Right atrium auricular region (tissue), 2 donors: ENCODE data around the gene DKK3. TPM values are rescaled to one million over a fixed set of nuclear protein-coding genes. Genes with fewer than 3 reads are reported as not detected.

Experiments used
- DNase-seq: peaks from one replicate; pipeline ENCODE4 v3.0.0-alpha.2; 2019; ENCODE audit warnings: low spot score
- H3K27ac ChIP-seq, 2 donors: fragments of 200-600 bp; sonication (generic); 1 replicate in 1 of 2; 2 replicates in 1 of 2; pipeline ENCODE4 v1.5.1; 2016 to 2019
- H3K27me3 ChIP-seq, 2 donors: fragments of 200-600 bp; sonication (generic); one replicate each; pipeline versions ENCODE4 v1.5.1 to v1.6.0; 2017 to 2019
- H3K36me3 ChIP-seq: fragments of 200-600 bp; sonication (generic); one replicate; pipeline ENCODE4 v1.5.1; 2016
- H3K4me1 ChIP-seq, 2 donors: fragments of 200-600 bp; sonication (generic); one replicate each; pipeline versions ENCODE4 v1.5.1 to v1.6.0; 2017 to 2019
- H3K4me3 ChIP-seq, 2 donors: fragments of 200-600 bp; sonication (generic); 1 replicate in 1 of 2; 2 replicates in 1 of 2; pipeline ENCODE4 v1.5.1; 2017 to 2019; ENCODE audit warnings: mild to moderate bottlenecking in 1 of 2, moderate library complexity in 1 of 2
- H3K9me3 ChIP-seq, 2 donors: fragments of 200-600 bp; sonication (generic); one replicate each; pipeline ENCODE4 v1.5.1; 2019
- CTCF ChIP-seq, 2 donors: fragments of 200-600 bp; sonication (generic); IDR thresholded peaks; one replicate each; pipeline ENCODE4 v1.5.1; 2019; ENCODE audit warnings: antibody characterized with exemption in 2 of 2
- total RNA-seq, 2 donors: library from RNA; depleted of rRNA; stranded (reverse); fragments of >200 nt; gene quantifications; one replicate each; pipeline ENCODE4 v1.1.0, GENCODE V29; 2016

The DKK3 gene
- total RNA-seq, 2 donors from 2014 or later: 2,934 to 5,316 TPM

DNA sequence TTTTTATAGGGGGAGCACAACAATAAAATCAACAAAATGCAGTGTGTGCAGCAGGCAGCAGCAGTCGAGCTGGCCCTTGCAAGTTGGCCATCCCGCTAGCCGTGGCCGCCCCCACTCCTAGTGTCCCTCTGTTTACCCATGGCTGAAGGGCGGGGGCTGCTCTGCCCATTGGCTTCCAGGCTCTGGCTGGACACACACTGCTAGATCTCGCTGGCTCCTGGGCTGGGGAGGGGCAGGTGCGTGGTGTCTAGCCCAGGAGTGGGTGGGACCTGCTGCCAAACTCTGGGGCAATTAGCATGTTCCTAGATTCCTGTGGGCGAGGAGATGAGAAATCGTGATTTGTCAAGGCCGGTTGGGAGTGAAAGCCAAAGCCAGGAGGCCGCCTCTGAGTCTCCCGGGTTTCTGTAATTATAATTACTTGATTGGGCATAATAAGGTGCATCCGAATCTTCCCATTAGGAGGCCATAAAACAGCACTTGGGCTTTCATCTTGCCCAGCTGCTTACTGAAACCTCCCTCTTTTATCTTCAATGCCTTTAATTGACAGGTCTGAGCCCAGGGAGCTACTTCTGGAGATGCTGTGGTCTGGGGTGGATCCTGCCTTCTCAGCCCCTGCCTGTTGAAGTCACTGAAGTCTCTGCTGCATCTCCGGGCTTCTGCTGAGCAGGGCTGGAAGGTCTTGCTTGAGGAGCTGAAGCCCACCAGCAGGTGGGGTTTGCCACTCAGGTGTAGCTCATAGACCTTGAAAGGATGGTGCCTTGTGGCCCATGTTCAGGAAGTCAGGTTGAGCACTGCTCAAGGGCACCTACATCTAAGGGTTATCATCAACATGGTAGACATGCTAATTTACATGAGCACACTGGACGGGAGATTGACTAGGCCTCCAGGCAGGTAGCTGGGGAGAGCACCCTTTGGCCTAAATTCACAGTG, 44.5 kb upstream of the DKK3 start:
- DNase-seq: peak; percentile 54
- Histone ChIP-seq H3K36me3 (no peaks in the 10 kb centered on the region), H3K27me3 (no peaks in the 10 kb centered on the region), H3K27ac (peak overlapping the region in 1 of 2 donors; percentile 26), H3K4me3 (no peak overlapping the region), H3K4me1 (peaks cover 0 to 22% of the 10 kb centered on the region in 2 donors), H3K9me3 (no peaks in the 10 kb centered on the region)
- TF ChIP-seq CTCF (IDR thresholded peaks at IDR 0.05): no peak

GRCh38 chr11:12051287-12051662, 42.8 kb upstream of the DKK3 start:
- no peaks in the 10 kb centered on the region for H3K27me3 ChIP-seq
- no peak for TF ChIP-seq CTCF (IDR thresholded peaks at IDR 0.05)
- H3K4me1 ChIP-seq: peaks cover 0 to 31% of the 10 kb centered on the region in 2 donors
- peak overlapping the region in 1 of 2 donors; percentile 54 for H3K27ac ChIP-seq
- DNase-seq: peak; percentile 23
- H3K4me3 ChIP-seq: no peak overlapping the region
- no peaks in the 10 kb centered on the region for H3K36me3 ChIP-seq
- no peaks in the 10 kb centered on the region for H3K9me3 ChIP-seq

- Histone ChIP-seq H3K4me3 (no peak overlapping the region), H3K27ac (peak overlapping the region in 1 of 2 donors; percentile 54), H3K27me3 (no peaks in the 10 kb centered on the region), H3K9me3 (no peaks in the 10 kb centered on the region), H3K36me3 (no peaks in the 10 kb centered on the region), H3K4me1 (peaks cover 0 to 31% of the 10 kb centered on the region in 2 donors)
- DNase-seq: peak; percentile 58
- no peak for TF ChIP-seq CTCF (IDR thresholded peaks at IDR 0.05)
Observed at GRCh38 chr11:12050470-12051286, 42.3 kb upstream of the DKK3 start.

DNA sequence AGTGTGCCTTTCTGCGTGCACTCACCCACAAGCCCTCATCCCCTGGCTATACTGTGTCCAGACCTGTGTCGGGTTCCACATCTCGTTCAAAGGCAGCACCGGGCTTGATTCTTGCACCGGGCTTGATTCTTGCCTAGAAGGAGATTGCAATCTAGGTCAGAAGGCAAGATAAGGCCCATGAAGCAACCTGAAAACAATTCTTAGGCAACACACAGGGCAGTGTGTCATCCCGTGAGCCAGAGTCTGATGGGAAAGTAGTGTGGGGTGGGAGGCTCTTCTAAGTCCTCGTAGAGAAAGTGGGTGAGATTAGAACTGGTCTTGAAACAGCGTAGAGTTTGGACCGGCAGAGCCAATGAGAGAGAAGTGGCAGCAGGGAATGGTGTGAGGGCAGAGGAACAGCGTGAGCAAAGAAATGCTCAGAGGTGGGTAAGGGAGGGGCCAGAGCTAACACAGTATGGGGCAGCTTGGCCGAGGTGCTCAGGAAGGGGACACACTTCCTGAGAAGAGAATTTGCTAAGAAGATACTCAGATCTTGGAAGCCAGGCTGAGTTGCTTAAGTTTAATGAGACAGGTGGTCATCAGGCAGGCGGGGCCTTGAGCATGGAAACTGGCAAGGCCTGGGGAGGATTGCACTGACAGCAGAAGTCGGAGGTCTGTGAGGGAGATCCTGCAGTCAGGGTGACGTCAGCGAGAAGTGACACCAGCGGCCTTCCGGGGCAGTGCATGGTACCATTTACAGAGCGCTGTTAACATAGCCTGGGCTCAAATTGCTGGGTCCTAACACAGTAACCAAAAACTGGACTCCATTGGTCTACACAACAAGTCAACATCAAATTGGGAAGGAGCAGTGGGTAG, 40.7 kb upstream of the DKK3 start:
- DNase-seq: no peak
- TF ChIP-seq CTCF (IDR thresholded peaks at IDR 0.05): no peak
- Histone ChIP-seq H3K4me1 (peaks cover 0 to 35% of the 10 kb centered on the region in 2 donors), H3K27me3 (no peaks in the 10 kb centered on the region), H3K4me3 (no peak overlapping the region), H3K27ac (no peak overlapping the region), H3K9me3 (no peaks in the 10 kb centered on the region), H3K36me3 (no peaks in the 10 kb centered on the region)

DNA sequence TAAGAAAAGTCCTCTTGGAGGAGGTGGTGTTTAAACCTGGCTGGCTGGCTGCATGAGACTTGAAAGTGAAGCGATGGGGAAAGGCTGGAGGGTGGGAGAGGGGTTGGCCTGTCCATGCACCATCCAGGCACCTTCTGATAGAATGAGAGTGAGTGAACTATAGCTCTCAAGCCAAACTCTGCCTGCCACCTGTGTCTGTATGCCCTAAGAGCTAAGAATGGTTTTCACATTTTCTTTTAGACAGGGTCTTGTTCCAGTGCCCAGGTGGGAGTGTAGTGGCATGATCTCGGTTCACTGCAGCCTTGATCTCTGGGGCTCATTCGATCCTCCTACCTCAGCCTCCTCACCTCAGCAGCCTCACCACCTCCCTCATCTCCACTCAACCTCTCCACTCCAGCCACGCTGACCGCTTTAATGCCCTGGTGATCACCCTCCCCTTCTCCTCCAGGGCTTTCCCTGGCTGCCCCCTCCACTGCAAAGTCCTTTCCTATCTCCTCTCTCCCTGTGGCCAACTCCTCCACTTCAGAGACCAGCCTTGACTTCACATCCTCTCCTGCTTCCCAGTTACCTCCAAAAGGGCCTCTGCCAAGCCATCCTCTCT, 38.3 kb upstream of the DKK3 start:
- DNase-seq: no peak
- H3K27me3 ChIP-seq: no peaks in the 10 kb centered on the region
- H3K36me3 ChIP-seq: no peaks in the 10 kb centered on the region
- peaks cover 0 to 36% of the 10 kb centered on the region in 2 donors for H3K4me1 ChIP-seq
- TF ChIP-seq CTCF (IDR thresholded peaks at IDR 0.05): no peak
- H3K4me3 ChIP-seq: no peak overlapping the region
- H3K27ac ChIP-seq: peak overlapping the region in 1 of 2 donors; percentile 40
- no peaks in the 10 kb centered on the region for H3K9me3 ChIP-seq
